ENCODE data around the gene CCDC146.
"Not testable (repeated sequence)": the region's sequence is repeated elsewhere in the genome, so short reads cannot be mapped to it uniquely, and the experiment has no call there.

Gene CCDC146

GRCh38 chr7:77246026-77246640, 123.7 kb downstream of the CCDC146 start:
- DNase-seq: no peak

- no peak for DNase-seq
Observed at GRCh38 chr7:77247206-77247850, 124.9 kb downstream of the CCDC146 start.

GRCh38 chr7:77248154-77248553, 125.7 kb downstream of the CCDC146 start:
- DNase-seq: no peak

GRCh38 chr7:77252506-77252905, 130.1 kb downstream of the CCDC146 start:
- DNase-seq: no peak

- DNase-seq: no peak
Observed at GRCh38 chr7:77253151-77253550, 130.7 kb downstream of the CCDC146 start.

DNA sequence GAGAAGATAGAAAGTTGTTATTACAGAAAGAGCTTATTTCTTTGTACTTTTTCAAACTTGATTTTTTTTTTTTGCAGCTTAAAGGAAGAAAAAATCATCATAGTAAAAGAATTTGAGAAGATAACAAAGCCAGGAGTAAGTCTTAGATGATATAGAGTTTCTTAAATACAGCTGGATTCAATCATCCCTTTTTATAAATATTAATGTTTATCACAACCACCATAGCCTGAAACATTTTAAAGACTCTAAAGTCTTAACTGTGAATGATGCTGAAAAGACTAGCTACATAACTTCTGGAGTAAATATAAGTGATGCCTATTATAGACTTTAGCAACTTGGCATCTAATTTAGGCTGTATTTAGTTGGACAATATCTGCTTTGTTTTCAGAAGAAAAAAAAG, 132.0 kb downstream of the CCDC146 start:
- DNase-seq: no peak

DNA sequence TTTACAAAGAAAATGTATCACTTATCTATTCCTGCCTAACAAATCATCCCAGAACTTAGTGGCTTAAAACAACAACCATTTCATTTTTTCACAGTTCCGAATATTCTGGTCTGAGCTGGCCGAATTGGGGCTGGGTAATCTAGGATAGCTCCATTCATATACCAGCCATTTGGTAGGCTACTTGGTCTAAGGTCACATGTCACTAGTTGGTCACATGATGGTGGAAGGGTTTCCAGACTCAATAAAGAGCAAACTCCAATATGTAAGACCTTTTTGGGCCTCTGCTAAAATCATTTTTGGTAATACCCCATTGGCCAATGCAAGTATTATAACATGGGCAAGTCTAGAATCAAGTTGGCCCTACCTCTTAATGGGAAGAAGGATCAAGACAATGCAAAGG, 132.5 kb downstream of the CCDC146 start:
- DNase-seq: no peak

GRCh38 chr7:77258014-77258413, 135.6 kb downstream of the CCDC146 start:
- DNase-seq: no peak

DNA sequence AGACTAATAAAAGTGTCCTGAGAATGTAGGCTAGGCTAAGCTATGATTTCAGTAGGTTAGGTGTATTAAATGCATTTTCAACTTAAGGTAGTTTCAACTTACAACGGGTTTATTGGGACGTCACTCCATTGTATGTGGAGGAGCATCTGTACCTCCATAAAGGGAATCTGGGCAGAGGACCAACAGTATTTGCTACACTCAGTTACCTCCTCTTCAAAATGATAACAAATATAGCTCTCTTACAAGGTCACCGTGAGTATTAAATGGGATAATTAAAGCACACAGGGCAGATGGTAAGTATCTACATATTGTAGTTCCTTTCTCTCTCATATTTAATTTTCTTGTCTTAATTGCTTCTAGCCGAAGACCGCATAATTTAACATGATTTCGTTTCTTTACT, 136.2 kb downstream of the CCDC146 start:
- DNase-seq: no peak

- no peak for DNase-seq
Observed at GRCh38 chr7:77262316-77262715, 139.9 kb downstream of the CCDC146 start.

DNA sequence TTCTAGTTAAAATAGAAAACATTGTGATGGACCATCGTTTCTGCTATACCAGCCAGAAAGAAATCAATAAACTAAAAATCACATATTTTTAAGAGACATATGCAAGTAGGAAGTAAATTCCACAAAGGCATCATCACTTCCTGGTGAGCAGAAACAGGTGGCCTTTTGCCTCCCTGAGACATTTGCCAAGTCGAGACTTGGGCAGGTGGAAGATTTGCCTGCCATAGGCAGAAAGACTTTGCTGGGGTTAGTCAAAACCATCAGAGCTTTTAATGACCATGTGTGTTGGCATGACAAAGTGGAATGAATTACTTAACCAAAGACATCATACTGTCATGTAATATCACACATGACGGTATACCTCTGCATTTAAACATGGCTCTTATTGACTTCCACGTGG, 143.3 kb downstream of the CCDC146 start:
- no peak for DNase-seq

DNA sequence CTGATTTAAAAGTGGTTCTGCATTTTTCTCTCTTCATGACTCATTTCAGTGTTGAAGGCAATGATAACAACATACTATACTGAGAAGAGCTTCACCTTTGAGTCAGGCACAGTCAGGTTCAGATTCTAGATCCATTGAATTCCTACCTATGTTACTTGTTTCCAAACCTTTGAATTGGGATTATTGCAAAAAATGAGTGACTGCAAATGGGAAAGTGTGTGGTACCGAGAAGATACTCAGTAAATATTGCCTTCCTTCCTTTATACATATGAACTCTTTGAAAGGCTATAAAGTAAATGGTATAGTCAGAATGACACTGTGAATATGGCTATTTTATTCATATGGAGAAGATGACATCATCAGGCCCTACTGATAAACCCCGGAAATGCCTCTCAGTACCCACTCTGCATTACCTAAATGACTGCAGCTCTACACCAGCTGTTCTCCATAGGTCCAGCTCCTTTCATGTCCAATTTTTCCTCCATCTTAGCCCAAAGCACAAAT, 143.9 kb downstream of the CCDC146 start:
- DNase-seq: no peak

DNA sequence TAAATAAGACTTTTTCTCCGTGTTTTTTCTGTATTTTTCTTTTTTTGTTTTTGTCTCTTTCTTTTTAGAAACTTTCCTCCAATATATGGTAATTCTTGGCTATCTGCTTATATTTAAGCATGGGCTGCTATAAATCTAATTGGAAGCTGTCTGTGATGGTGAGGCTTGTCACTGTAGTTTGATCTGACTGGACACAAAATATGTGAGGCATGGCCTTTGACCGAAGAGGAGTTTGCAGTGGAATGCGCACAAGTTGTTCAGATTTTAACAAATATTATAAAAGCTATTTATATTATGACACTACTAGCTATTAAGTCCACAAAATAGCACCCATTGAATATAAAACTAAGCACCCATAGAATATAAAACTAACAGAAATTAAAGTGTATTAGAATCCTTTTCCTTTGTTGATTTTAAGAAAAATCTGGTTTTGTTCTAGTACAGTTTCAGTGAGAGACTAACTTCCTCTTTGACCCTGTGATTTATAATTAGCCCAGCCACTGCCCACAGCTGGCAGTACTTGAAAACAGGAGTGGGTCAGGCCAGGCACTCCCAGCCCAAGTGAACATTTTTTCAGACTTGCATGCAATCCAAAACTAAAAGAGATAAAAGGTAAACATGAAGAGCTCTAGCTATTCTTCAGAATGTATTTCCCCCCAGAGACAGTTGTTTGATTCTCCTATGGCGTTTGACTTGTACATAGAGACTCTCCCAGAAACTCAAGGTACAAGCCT, 147.1 kb downstream of the CCDC146 start:
- no peak for DNase-seq

GRCh38 chr7:77270094-77270480, 147.7 kb downstream of the CCDC146 start:
- DNase-seq: no peak

GRCh38 chr7:77271766-77272165, 149.4 kb downstream of the CCDC146 start:
- DNase-seq: no peak

DNA sequence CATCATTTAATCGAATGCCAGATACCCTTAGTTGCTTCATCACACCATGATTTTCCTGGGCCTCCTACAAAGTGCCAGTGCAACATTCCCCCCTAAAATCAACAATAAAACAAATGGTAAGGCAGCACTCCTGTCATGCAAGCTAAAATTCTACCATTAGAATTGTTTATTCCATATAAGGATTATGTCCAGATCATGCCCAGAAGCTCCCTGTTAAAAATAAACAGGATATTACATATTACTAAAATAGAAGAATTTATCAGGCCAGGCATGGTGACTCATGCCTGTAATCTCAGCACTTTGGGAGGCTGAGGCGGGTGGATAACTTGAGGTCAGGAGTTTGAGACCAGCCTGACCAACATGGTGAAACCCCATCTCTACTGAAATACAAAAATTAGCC, 153.2 kb downstream of the CCDC146 start:
- not testable (repeated sequence) for DNase-seq

DNA sequence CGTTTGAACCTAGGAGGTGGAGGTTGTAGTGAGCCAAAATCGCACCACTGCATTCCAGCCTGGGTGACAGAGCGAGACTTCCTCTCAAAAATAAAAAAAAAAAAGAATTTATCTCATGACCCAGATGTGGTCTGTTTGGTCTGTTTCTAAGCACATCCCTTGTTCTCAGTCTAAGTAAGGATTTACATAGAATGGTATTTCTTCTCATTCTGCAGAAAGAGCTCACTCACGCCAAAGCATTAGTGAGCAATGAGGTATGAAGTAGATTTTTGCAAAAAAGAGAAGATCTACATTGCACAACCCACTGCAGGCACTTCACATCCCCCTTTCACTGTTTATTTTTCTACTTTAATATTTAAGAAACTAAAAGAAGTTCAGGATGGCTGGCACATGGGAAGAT, 153.7 kb downstream of the CCDC146 start:
- no peak for DNase-seq

DNA sequence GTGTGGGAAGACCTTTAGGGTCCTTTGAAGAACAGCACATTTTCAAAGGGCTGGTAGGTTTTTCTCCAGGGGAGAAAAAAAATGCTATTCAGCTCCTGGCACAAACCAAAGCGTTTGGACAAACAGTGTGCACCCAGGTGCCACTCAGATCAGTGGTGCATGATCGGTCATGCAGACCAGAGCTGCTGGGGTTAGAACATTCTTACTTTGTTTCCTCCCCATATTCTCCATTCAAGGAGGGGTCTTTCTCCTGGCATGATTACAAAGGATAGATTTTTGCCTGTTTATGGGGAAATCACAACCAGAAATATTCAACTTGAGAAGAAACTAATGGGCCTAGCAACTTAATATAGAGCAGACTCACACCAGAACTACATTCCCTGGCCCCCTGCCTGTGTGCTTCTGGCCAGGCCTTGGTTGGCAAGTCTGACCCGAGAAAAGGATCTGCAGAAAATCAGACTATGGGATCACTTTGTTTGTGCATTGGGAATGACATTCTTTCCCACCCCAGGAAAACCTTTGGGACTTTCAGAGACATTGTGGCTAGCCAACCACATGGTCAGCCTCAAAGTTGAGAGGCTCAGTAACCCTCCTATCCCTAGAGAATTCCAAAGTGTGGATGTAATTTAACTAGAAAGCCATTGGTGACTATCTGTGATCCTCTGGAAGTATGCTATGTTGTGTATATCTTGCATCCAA, 159.5 kb downstream of the CCDC146 start:
- DNase-seq: peak; percentile 18

DNA sequence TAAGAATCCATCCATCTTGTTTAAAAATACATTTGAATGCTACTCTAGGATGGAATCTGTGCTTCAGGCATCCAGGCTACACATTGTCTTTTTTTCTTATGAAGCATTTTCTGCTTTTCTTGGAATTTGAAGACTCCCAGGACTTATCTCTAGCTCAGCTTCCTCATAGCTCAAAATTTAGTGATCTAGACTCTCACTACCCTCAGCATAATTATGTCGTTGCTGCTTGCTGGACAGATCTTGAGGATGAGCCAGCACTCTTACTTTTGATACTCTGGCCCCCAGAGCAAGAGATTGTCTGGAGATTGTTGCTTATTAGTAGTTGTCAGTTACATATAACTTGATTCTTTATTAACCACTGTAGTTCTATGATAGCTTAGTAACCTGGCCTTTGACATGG, 160.5 kb downstream of the CCDC146 start:
- DNase-seq: no peak

DNA sequence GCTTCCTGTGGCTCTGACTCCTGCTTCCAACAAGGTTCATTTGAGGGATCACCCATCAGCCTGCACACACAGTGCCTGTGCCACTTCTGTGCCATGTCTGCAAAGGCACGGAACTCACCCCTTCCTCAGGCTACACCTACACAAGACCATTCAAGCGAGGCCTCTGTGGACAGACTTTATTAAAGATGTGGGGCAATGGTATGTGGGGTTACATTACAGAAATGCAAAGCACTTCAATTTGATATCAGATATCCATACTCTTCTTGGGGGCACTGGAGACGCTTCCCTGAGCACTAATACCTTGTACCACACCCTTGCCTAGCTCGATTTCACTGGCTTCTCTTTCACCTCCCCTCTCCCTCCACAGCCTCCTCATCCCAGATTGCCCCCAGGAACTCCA, 161.6 kb downstream of the CCDC146 start:
- no peak for DNase-seq

DNA sequence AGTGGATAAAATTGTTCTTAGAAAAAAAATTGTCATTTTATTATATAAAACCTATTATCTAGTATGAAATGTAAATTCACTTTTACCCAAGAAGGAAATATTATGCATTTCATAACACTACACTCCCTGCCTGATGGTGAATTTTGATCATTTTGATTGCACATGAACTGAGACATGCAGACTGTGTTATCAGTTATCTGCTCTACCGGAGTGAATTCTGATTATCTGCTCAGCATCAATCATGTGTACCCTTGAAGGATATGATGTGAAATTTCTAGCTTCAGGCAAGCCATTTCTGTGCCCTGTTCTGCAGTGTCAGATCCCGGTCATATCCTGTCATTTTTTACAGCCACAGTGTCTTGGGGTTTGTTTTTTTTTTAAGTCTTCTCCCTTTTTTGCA, 162.2 kb downstream of the CCDC146 start:
- DNase-seq: no peak

- DNase-seq: no peak
Observed at GRCh38 chr7:77288676-77289320, 166.4 kb downstream of the CCDC146 start.

DNA sequence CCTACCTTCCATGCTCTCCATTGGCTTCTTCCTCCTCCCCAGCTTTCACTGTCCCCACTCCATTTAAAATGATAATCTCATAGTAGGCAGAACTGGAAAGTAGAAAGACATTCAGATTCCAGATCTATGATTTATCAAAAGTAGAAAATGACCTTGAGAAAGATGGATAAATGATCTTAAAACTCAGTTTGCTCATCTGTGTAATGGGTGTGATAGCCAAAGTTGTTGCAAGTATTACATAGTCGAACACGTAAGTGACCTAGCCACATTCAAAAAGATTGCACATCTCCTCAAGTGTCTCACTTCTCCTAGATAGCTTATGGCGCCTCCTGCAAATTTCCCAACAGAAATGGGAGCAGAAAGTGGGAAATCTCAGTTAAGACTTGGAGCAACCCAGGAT, 167.0 kb downstream of the CCDC146 start:
- no peak for DNase-seq
